Measurements from ENCODE around the gene IPPK. TPM values are rescaled to one million over a fixed set of nuclear protein-coding genes. Genes with fewer than 3 reads are reported as not detected.

Gene IPPK
- total RNA-seq, 1 donor from 2014 or later = 10.0 TPM

DNA sequence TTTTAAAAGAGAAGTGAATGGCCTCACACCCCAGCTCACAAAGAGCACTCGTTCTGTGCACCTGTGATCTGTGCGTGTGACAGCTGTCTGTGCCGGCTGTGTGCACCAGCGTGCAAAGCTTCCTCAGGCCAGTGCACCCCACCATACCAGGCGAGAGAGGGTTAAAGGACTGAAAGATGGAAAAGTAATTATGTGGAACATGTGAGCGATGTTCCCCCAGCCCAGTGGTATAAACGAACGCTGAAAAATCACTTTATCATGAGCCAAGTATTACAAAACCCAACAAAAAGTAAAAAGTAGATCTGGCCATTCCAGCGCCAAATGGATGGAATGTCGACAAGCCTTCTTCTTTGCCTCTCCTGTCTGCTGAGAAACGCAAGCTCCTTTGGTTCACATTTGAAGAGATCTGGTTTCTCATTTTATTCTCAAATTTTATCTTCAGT is 53.7 kb downstream of the IPPK start:
- Mint-ChIP-seq H3K36me3 (peaks cover 21% of the 10 kb centered on the region), H3K27me3 (ENCODE audit: low read depth) (no peaks in the 10 kb centered on the region), H3K4me1 (peaks cover 6% of the 10 kb centered on the region), H3K4me3 (no peak overlapping the region), H3K9me3 (no peaks in the 10 kb centered on the region), H3K27ac (no peak overlapping the region)
- DNase-seq (ENCODE audit: low spot score in 2 of 2, unreplicated experiment in 2 of 2) = no peak
- TF ChIP-seq, protein P1, sequence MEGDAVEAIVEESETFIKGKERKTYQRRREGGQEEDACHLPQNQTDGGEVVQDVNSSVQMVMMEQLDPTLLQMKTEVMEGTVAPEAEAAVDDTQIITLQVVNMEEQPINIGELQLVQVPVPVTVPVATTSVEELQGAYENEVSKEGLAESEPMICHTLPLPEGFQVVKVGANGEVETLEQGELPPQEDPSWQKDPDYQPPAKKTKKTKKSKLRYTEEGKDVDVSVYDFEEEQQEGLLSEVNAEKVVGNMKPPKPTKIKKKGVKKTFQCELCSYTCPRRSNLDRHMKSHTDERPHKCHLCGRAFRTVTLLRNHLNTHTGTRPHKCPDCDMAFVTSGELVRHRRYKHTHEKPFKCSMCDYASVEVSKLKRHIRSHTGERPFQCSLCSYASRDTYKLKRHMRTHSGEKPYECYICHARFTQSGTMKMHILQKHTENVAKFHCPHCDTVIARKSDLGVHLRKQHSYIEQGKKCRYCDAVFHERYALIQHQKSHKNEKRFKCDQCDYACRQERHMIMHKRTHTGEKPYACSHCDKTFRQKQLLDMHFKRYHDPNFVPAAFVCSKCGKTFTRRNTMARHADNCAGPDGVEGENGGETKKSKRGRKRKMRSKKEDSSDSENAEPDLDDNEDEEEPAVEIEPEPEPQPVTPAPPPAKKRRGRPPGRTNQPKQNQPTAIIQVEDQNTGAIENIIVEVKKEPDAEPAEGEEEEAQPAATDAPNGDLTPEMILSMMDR (IDR thresholded peaks at IDR 0.05; ENCODE audit: unreplicated experiment) = no peak

GRCh38 chr9:92615790-92616189 is 54.1 kb downstream of the IPPK start:
- Mint-ChIP-seq H3K36me3 (peaks cover 21% of the 10 kb centered on the region), H3K27ac (no peak overlapping the region), H3K27me3 (ENCODE audit: low read depth) (no peaks in the 10 kb centered on the region), H3K4me3 (no peak overlapping the region), H3K4me1 (peaks cover 8% of the 10 kb centered on the region), H3K9me3 (no peaks in the 10 kb centered on the region)
- no peak for DNase-seq (ENCODE audit: low spot score in 2 of 2, unreplicated experiment in 2 of 2)
- TF ChIP-seq, protein P1 (IDR thresholded peaks at IDR 0.05; ENCODE audit: unreplicated experiment) = no peak

DNA sequence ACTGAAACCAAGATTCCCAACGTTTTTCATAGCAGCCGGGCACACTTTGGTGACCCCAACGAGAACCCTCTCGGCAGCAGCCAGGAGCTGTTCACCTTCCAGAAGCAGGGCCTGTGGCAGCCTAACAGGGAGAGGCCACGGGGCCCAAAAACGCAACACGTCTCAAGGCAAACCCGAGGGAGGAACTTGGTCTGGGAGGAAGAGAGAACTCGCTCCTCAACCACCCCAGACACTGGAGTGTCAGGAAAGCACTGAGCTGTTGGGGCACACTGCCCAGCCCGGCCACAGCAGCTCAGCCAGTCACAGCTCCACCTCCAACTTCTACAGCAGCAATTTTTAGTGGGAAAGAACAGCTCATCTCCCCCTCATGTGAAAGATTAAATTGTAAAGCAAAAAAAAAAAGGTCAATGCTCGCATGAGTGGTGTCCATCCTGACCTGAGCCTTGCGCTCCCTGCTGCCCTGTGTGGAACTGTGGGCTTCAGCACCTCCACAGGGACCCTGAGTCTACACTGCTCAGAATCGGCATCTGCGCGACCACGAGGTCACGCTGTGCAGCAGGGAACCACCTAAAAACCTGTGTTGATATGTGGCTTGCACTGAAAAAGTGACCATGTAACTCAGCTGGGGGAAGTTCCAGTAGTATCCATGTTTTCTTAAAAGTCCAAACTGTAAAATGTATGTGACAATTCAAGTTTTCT is 55.0 kb downstream of the IPPK start:
- H3K27me3 Mint-ChIP-seq (ENCODE audit: low read depth) = no peaks in the 10 kb centered on the region
- DNase-seq (ENCODE audit: low spot score in 2 of 2, unreplicated experiment in 2 of 2) = no peak
- H3K4me1 Mint-ChIP-seq = peaks cover 8% of the 10 kb centered on the region
- TF ChIP-seq, protein P1 (IDR thresholded peaks at IDR 0.05; ENCODE audit: unreplicated experiment) = no peak
- peaks cover 21% of the 10 kb centered on the region for H3K36me3 Mint-ChIP-seq
- H3K9me3 Mint-ChIP-seq = no peaks in the 10 kb centered on the region
- H3K4me3 Mint-ChIP-seq = no peak overlapping the region
- H3K27ac Mint-ChIP-seq = no peak overlapping the region

GRCh38 chr9:92614123-92614510 is 55.8 kb downstream of the IPPK start:
- no peak for DNase-seq (ENCODE audit: low spot score in 2 of 2, unreplicated experiment in 2 of 2)
- Mint-ChIP-seq H3K4me3 (no peak overlapping the region), H3K4me1 (peaks cover 8% of the 10 kb centered on the region), H3K27me3 (ENCODE audit: low read depth) (no peaks in the 10 kb centered on the region), H3K9me3 (no peaks in the 10 kb centered on the region), H3K27ac (no peak overlapping the region), H3K36me3 (peaks cover 21% of the 10 kb centered on the region)
- TF ChIP-seq, protein P1 (IDR thresholded peaks at IDR 0.05; ENCODE audit: unreplicated experiment) = no peak

GRCh38 chr9:92613268-92614122 is 56.4 kb downstream of the IPPK start:
- peaks cover 10% of the 10 kb centered on the region for H3K4me1 Mint-ChIP-seq
- H3K27me3 Mint-ChIP-seq (ENCODE audit: low read depth) = no peaks in the 10 kb centered on the region
- H3K36me3 Mint-ChIP-seq = peaks cover 21% of the 10 kb centered on the region
- H3K4me3 Mint-ChIP-seq = no peak overlapping the region
- DNase-seq (ENCODE audit: low spot score in 2 of 2, unreplicated experiment in 2 of 2) = no peak
- no peak overlapping the region for H3K27ac Mint-ChIP-seq
- TF ChIP-seq, protein P1 (IDR thresholded peaks at IDR 0.05; ENCODE audit: unreplicated experiment) = no peak
- no peaks in the 10 kb centered on the region for H3K9me3 Mint-ChIP-seq
